Panc1 (cell line): ENCODE data around the gene RLBP1. TPM values are rescaled to one million over a fixed set of nuclear protein-coding genes. Genes with fewer than 3 reads are reported as not detected.

Experiments
- ATAC-seq: fragments of 200-7000 bp; cut with Tn5 transposase; 2 replicates; pipeline ENCODE4 v1.9.1; 2020; ENCODE audit warnings: mild to moderate bottlenecking, moderate library complexity
- BruUV-seq: library from RNA; stranded (reverse); fragments of 400-500 nt; replicated peaks from 2 replicates; lab custom pipeline; 2021; lab: Mats Ljungman, UMichigan
- CTCF ChIA-PET: fragments of 300-600 bp; sonication (Branson Sonifier 250); formaldehyde crosslinking; loops from one replicate; lab custom pipeline; 2022; ENCODE audit warnings: antibody characterized with exemption; lab: Charles Lee
- POLR2A ChIA-PET: fragments of 300-600 bp; sonication (Branson Sonifier 250); formaldehyde crosslinking; loops from one replicate; lab custom pipeline; 2022; ENCODE audit warnings: antibody characterized with exemption; lab: Charles Lee
- DNase-seq: peaks from one replicate; pipeline ENCODE4 v3.0.0-alpha.2; 2010; ENCODE audit warnings: low read depth, low spot score
- H3K27ac ChIP-seq: 2 replicates; pipeline ENCODE4 v1.5.1; 2011; ENCODE audit warnings: mild to moderate bottlenecking, low read length, inconsistent platforms
- H3K27me3 ChIP-seq: fragments of 200-500 bp; sonication (Bioruptor generic); 2 replicates; pipeline ENCODE4 v1.6.0; 2014; ENCODE audit warnings: low read length, inconsistent platforms; ENCODE audit not compliant: control insufficient read depth, insufficient read depth
- H3K36me3 ChIP-seq: fragments of 200-500 bp; sonication (Bioruptor generic); 2 replicates; pipeline ENCODE4 v1.5.1; 2014; ENCODE audit warnings: inconsistent platforms, mild to moderate bottlenecking, low read length, moderate library complexity; ENCODE audit not compliant: control insufficient read depth, insufficient read depth
- H3K4me1 ChIP-seq: 2 replicates; pipeline ENCODE4 v1.5.1; 2011; ENCODE audit warnings: inconsistent platforms, mild to moderate bottlenecking, low read length, moderate library complexity; ENCODE audit not compliant: control insufficient read depth, insufficient read depth
- H3K4me3 ChIP-seq, 2 experiments: 2 replicates each; pipeline ENCODE4 v1.5.1; 2011 to 2012; ENCODE audit warnings: low read depth in 2 of 2, low read length in 2 of 2, mild to moderate bottlenecking in 2 of 2, inconsistent platforms in 1 of 2, moderate library complexity in 1 of 2
- H3K9me3 ChIP-seq: fragments of 200-500 bp; sonication (Bioruptor generic); 2 replicates; pipeline ENCODE4 v1.5.1; 2014; ENCODE audit warnings: low read depth, mild to moderate bottlenecking, inconsistent platforms, low read length, moderate library complexity; ENCODE audit not compliant: control insufficient read depth, insufficient read depth
- CTCF ChIP-seq: fragments of 450-650 bp; IDR thresholded peaks from 2 replicates; pipeline ENCODE4 v1.5.1; 2017; ENCODE audit warnings: mild to moderate bottlenecking
- POLR2AphosphoS5 ChIP-seq: IDR thresholded peaks from 2 replicates; pipeline ENCODE4 v1.6.1; 2012; ENCODE audit warnings: mild to moderate bottlenecking, low read depth, low read length, moderate library complexity
- REST ChIP-seq, 2 experiments: IDR thresholded peaks; 2 replicates each; pipeline ENCODE4 v1.6.1; 2011 to 2012; ENCODE audit warnings: low read depth in 2 of 2, control low read depth in 1 of 2, low read length in 1 of 2, mild to moderate bottlenecking in 1 of 2, moderate library complexity in 1 of 2; ENCODE audit not compliant: insufficient read depth in 1 of 2
- SIN3A ChIP-seq: IDR thresholded peaks from 2 replicates; pipeline ENCODE4 v1.6.1; 2012; ENCODE audit warnings: low read depth, mild to moderate bottlenecking, low read length, moderate library complexity, borderline replicate concordance; ENCODE audit not compliant: insufficient read depth
- TCF7L2 ChIP-seq: IDR thresholded peaks from 2 replicates; pipeline ENCODE4 v1.6.1; 2011; ENCODE audit warnings: mild to moderate bottlenecking, low read depth, low read length, inconsistent platforms
- in situ Hi-C: cut with HindIII; loops from 2 replicates; pipeline ENCODE4 v1.10.0; 2016; ENCODE audit warnings: low sequenced_read_pairs, low pct_unique_long_range_greater_than_20kb
- intact Hi-C: fragments of 100-400 bp; cut with micrococcal nuclease; formaldehyde crosslinking; loops from one replicate; pipeline ENCODE4 v1.10.0; 2022; ENCODE audit not compliant: unreplicated experiment
- total RNA-seq: library from RNA; stranded (reverse); gene quantifications from one replicate; pipeline ENCODE4 v1.2.1, GENCODE V29; 2021; ENCODE audit not compliant: unreplicated experiment

The RLBP1 gene
- total RNA-seq, 1 experiment from 2014 or later: not detected

GRCh38 chr15:89203705-89204273, 17.6 kb downstream of the RLBP1 start:
- no peak overlapping the region for H3K4me3 ChIP-seq
- ChIA-PET POLR2A (no interaction called here), CTCF (no interaction called here)
- in situ Hi-C loops (no loop called here), intact Hi-C loops (no loop called here)
- peaks cover 5% of the 10 kb centered on the region; the same call in 1 of the 2 replicates for H3K4me1 ChIP-seq
- H3K9me3 ChIP-seq: no peaks in the 10 kb centered on the region
- no peak for ATAC-seq
- no peaks in the 10 kb centered on the region for H3K27me3 ChIP-seq
- TF ChIP-seq POLR2AphosphoS5: no peak
- no peak for TF ChIP-seq CTCF
- TF ChIP-seq REST (IDR thresholded peaks at IDR 0.05; ENCODE audit: insufficient read depth in 1 of 2, low read depth in 2 of 2, low read length in 1 of 2): no peak
- TF ChIP-seq SIN3A: no peak
- TF ChIP-seq TCF7L2: no peak
- DNase-seq: no peak
- BruUV-seq: no TSS peak
- H3K36me3 ChIP-seq: no peaks in the 10 kb centered on the region
- no peak overlapping the region for H3K27ac ChIP-seq

GRCh38 chr15:89201465-89202005, 19.8 kb downstream of the RLBP1 start:
- no peak for TF ChIP-seq POLR2AphosphoS5
- TF ChIP-seq TCF7L2: no peak
- no peak for TF ChIP-seq CTCF
- TF ChIP-seq REST (IDR thresholded peaks at IDR 0.05; ENCODE audit: insufficient read depth in 1 of 2, low read depth in 2 of 2, low read length in 1 of 2): no peak
- no peak for TF ChIP-seq SIN3A
- BruUV-seq: no TSS peak
- 0 out of 2 replicates have a peak, but pooled peaks cover under 1% of the 10 kb centered on the region for H3K4me1 ChIP-seq
- CTCF ChIA-PET: no interaction called here
- POLR2A ChIA-PET: no interaction called here
- no peaks in the 10 kb centered on the region for H3K27me3 ChIP-seq
- no peak for DNase-seq
- H3K36me3 ChIP-seq: no peaks in the 10 kb centered on the region
- no peak overlapping the region for H3K27ac ChIP-seq
- no peak for ATAC-seq
- in situ Hi-C loops (no loop called here), intact Hi-C loops (no loop called here)
- no peaks in the 10 kb centered on the region for H3K9me3 ChIP-seq
- H3K4me3 ChIP-seq: no peak overlapping the region
